NK-92 (cell line): ENCODE data around the gene SCN5A.

Experiments used
- DNase-seq: peaks from one replicate; lab custom pipeline; 2025; ENCODE audit not compliant: unreplicated experiment; lab: John Stamatoyannopoulos, UW

Gene SCN5A

GRCh38 chr3:38511546-38511945 is 137.9 kb downstream of the SCN5A start:
- DNase-seq: no peak

DNA sequence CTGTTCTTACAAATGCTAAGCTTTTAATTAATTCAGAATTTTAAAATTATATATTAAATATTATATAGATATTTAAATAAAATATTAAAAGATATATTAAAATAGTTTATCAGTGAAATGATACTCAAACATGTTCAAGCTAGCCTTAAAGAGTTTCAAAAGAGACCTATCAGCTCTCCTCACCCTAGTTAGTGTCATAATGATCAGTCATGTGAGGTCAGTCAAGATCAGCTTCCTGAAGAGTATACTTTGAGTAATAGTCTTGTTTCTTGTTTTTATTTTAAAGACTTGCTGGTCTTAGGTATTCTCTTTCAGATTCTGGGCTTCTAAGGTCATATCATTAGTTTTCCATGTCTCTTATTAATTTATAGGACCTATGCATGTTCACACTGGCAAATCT is 138.9 kb downstream of the SCN5A start:
- no peak for DNase-seq

DNA sequence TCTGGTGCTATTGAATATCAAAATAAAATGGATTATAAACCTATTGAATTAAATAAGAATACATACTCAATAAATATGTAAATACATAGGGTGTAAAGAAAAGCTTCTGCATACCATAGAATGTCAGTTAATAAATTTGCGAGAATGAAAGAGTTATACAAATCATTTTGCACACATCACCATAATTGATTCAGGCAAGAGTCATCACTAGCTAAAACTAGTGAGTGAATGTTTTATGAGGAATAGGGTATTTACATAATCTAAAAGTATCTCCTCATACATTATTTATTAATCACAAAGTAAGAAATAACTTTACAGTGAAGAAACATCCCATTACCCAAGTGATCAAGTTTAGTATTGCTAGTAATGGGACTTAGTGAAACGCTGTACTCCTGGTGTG is 139.8 kb downstream of the SCN5A start:
- DNase-seq: no peak

DNA sequence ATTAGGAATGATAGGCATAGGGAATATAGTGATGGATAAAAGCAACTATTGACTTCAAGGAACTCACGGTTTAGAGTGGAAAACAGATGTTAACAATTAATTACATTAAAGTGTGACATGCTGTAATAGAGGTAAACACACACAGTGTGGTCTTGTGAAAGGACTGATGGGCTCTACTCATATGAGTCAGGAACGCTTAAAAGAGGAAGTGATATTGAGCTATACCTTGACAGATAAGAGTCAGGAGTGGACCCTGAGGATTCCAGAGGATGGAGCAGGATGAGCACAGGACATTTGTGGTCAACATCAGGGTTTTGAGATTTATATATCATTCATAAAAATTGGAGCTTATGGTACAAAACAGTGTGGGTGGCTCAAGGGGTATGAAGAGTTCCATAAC is 142.4 kb downstream of the SCN5A start:
- no peak for DNase-seq

GRCh38 chr3:38500688-38501417 is 148.6 kb downstream of the SCN5A start:
- no peak for DNase-seq
